Keratinocyte (primary cell): ENCODE measurements around the gene NEK8. TPM values are rescaled to one million over a fixed set of nuclear protein-coding genes. Genes with fewer than 3 reads are reported as not detected.

ENCODE experiments used
- DNase-seq: peaks from one replicate; pipeline ENCODE4 v3.0.0-alpha.2; 2011; ENCODE audit warnings: low read depth, missing footprints, low spot score
- FAIRE-seq: peaks from 2 replicates; lab custom pipeline; 2011; peaks lifted over from hg19 to GRCh38; lab: Jason Lieb, UNC
- H2AFZ ChIP-seq: 2 replicates; pipeline ENCODE4 v1.6.0; 2012; ENCODE audit warnings: low read length, control low read depth, inconsistent platforms; ENCODE audit not compliant: control insufficient read depth
- H3K27ac ChIP-seq: 2 replicates; pipeline ENCODE4 v1.5.1; 2011; ENCODE audit warnings: low read length; ENCODE audit not compliant: control insufficient read depth, insufficient read depth
- H3K27me3 ChIP-seq: 3 replicates; pipeline ENCODE4 v1.6.0; 2011; ENCODE audit warnings: low read length; ENCODE audit not compliant: control insufficient read depth, insufficient read depth; ENCODE audit errors: extremely low read depth
- H3K36me3 ChIP-seq, 2 experiments: 2 replicates in 1 of 2; 3 replicates in 1 of 2; pipeline ENCODE4 v1.5.1; 2011; ENCODE audit warnings: low read length in 2 of 2, mild to moderate bottlenecking in 1 of 2; ENCODE audit not compliant: control insufficient read depth in 2 of 2, insufficient read depth in 2 of 2; ENCODE audit errors: extremely low read depth in 1 of 2
- H3K4me1 ChIP-seq: 3 replicates; pipeline ENCODE4 v1.5.1; 2011; ENCODE audit warnings: low read length; ENCODE audit not compliant: control insufficient read depth, insufficient read depth; ENCODE audit errors: extremely low read depth
- H3K4me2 ChIP-seq: 3 replicates; pipeline ENCODE4 v1.6.0; 2011; ENCODE audit warnings: low read depth, low read length; ENCODE audit not compliant: control insufficient read depth, insufficient read depth; ENCODE audit errors: extremely low read depth
- H3K4me3 ChIP-seq, 3 experiments: fragments of 200-600 bp in 1 of 3; sonication (generic) in 1 of 3; 2 replicates in 2 of 3; 3 replicates in 1 of 3; pipeline ENCODE4 v1.5.1; 2011 to 2016; ENCODE audit warnings: low read length in 3 of 3, mild to moderate bottlenecking in 3 of 3, control low read depth in 2 of 3, inconsistent platforms in 1 of 3, low read depth in 1 of 3, mixed read lengths in 1 of 3, mixed run types in 1 of 3, moderate library complexity in 1 of 3; ENCODE audit not compliant: control insufficient read depth in 2 of 3, insufficient read depth in 2 of 3; ENCODE audit errors: extremely low read depth in 1 of 3
- H3K79me2 ChIP-seq: 2 replicates; pipeline ENCODE4 v1.6.0; 2012; ENCODE audit warnings: low read length; ENCODE audit not compliant: control insufficient read depth, insufficient read depth
- H3K9ac ChIP-seq: 3 replicates; pipeline ENCODE4 v1.6.0; 2011; ENCODE audit warnings: low read length; ENCODE audit not compliant: control insufficient read depth, insufficient read depth; ENCODE audit errors: extremely low read depth
- H3K9me1 ChIP-seq: 3 replicates; pipeline ENCODE4 v1.6.0; 2011; ENCODE audit warnings: low read length; ENCODE audit not compliant: control insufficient read depth, insufficient read depth; ENCODE audit errors: extremely low read depth
- H3K9me3 ChIP-seq: 2 replicates; pipeline ENCODE4 v1.5.1; 2012; ENCODE audit warnings: low read depth, low read length; ENCODE audit not compliant: control insufficient read depth
- H4K20me1 ChIP-seq: 3 replicates; pipeline ENCODE4 v1.6.0; 2011; ENCODE audit warnings: low read length; ENCODE audit not compliant: control insufficient read depth, insufficient read depth; ENCODE audit errors: extremely low read depth
- EZH2 ChIP-seq: IDR thresholded peaks from one replicate; pipeline ENCODE4 v1.6.1; 2012; ENCODE audit warnings: inconsistent platforms, mild to moderate bottlenecking, low read length, moderate library complexity
- dilution Hi-C: fragments of 300-500 bp; cut with MboI; formaldehyde crosslinking; loops from one replicate; pipeline ENCODE4 v1.7.0; 2020; ENCODE audit warnings: low sequenced_read_pairs; ENCODE audit not compliant: extremely low pct_ligation_motif_present
- polyA plus RNA-seq, 5 experiments: library from polyadenylated mRNA; depleted of rRNA in 3 of 5; stranded (reverse) in 3 of 5; stranded (forward) in 1 of 5; unstranded in 1 of 5; fragments of >200 nt; gene quantifications; 1 replicate in 1 of 5; 2 replicates in 3 of 5; 3 replicates in 1 of 5; pipeline versions ENCODE4 v1.2.1 to v1.2.3, GENCODE V29; 2011 to 2012; ENCODE audit warnings: missing spikeins in 2 of 5, low read depth in 1 of 5, low replicate concordance in 1 of 5
- TF ChIP-seq, protein P1 (sequence below), 3 experiments: IDR thresholded peaks in 1 of 3; conservative IDR thresholded peaks in 1 of 3; optimal IDR thresholded peaks in 1 of 3; 2 replicates in 2 of 3; 3 replicates in 1 of 3; pipeline versions ENCODE3 to v1.5.1; 2011; ENCODE audit warnings: low read length in 3 of 3, mild to moderate bottlenecking in 3 of 3, moderate library complexity in 2 of 3, control low read depth in 1 of 3, inconsistent platforms in 1 of 3; ENCODE audit not compliant: insufficient read depth in 2 of 3; ENCODE audit errors: extremely low read depth in 1 of 3

NEK8 gene
- polyA plus RNA-seq, 1 donor (not counting 4 experiments of a cell fraction or from before 2014, with no cell fraction given): 4.1 TPM

DNA sequence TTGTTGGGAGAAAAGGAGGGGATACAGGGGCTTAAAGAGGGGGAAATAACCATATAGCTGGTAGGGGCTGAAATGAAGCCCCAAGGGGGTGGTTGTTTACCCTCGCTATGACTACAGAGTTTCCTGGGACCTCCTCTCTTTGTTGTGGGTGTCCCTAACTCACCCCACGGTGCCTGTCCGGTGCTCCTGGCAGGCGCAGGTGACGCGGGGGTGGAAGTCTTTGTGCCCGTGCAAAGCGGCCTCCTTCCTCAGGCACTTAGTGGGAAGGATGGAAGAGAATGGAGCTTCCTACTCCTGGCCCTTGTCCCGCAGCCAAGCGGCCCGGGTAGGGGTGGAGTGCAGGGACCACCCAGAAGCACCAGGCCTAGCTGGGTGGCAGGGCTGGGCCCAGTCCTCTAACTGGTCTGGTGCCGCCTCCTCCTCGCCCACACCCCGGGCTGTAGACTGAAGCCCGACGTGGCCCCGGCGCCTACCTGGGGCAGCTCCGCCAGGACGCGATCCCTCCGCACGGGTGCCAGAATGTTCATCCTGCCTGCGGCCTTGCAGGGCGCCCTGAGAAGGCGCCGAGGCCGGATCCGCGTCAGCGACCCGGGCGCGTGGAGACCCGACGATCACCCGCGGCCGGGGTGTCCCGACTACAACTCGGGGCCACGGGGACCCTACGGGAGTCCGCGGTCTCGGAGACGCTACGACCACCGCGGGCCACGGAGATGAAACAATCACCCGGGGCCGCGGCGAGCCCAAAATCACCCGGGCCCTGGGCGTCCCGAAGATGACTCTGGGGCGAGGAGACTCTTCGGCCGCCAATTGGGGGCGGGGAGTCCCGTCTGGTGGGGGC is 11.6 kb upstream of the NEK8 start:
- H3K4me1 ChIP-seq: peaks cover 33% of the 10 kb centered on the region
- no peaks in the 10 kb centered on the region for H3K27me3 ChIP-seq
- peak overlapping the region; percentile 95 for H3K9ac ChIP-seq
- H3K4me2 ChIP-seq: peak overlapping the region; percentile 99
- FAIRE-seq (no peak), DNase-seq (no peak)
- H3K4me3 ChIP-seq: peak overlapping the region; percentile 69 to 87 (median 82)
- TF ChIP-seq EZH2: no peak
- peaks cover 14% of the 10 kb centered on the region for H4K20me1 ChIP-seq
- H2AFZ ChIP-seq: peak overlapping the region; percentile 30
- H3K79me2 ChIP-seq: peaks cover 45% of the 10 kb centered on the region
- H3K9me3 ChIP-seq: no peaks in the 10 kb centered on the region
- H3K27ac ChIP-seq: peak overlapping the region; percentile 89
- dilution Hi-C loops: no loop called here
- peaks cover 20 to 48% of the 10 kb centered on the region in 2 experiments for H3K36me3 ChIP-seq
- H3K9me1 ChIP-seq: peaks cover 3% of the 10 kb centered on the region

DNA sequence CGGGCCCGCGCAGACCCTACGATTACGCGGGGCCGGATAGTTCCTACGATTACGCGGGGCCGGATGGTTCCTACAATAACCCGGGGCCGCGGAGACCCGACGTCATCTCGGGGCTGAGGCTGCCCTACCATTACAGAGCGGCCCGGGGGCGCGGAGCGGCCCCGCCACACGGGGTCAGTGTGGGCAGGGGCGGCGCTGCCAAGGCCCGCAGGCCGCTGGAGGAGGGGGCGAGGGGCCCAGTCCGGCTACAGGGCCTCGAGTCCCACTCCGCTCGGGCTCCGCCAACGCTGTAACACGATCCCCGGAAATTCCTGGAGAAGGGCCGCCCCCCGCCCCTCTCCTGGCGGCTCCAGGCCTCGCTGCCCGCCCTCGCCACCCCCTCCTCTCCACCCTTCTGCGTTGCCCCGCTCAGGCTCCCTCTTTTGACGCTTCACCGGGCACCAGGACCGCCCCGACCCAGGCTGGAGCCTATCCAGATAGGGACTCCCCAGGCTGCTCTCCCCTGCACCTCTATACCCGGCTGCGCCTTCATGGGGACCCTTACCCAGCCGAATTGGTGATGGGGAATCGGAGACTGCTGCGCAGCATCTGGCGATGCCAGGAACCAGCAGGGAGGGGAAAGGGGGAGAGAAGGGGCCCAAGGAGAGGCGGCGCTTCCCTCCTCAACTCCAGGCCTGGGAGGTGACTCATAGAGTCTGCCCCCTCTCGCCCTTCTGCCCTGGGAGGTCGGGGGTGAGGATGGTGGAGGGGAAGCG is 10.8 kb upstream of the NEK8 start, which contains the start of gene RAB34:
Gene RAB34, minus strand, starts transcription at position 291 of the 755 bp plus-strand sequence. CDS start 602 bp downstream, outside the sequence.
- peaks cover 41% of the 10 kb centered on the region for H3K4me1 ChIP-seq
- peak within 1 kb of the TSS; percentile 69 to 87 (median 82) for H3K4me3 ChIP-seq
- H2AFZ ChIP-seq: peak within 1 kb of the TSS; percentile 54
- peak within 1 kb of the TSS; percentile 95 for H3K9ac ChIP-seq
- H3K36me3 ChIP-seq: peaks cover 22 to 51% of the 10 kb centered on the region in 2 experiments
- no peak for FAIRE-seq
- dilution Hi-C loops: no loop called here
- no peak for DNase-seq
- H3K27me3 ChIP-seq: no peaks in the 10 kb centered on the region
- peak within 1 kb of the TSS; percentile 99 for H3K4me2 ChIP-seq
- no peaks in the 10 kb centered on the region for H3K9me3 ChIP-seq
- peaks cover 3% of the 10 kb centered on the region for H3K9me1 ChIP-seq
- peak within 1 kb of the TSS; percentile 89 for H3K27ac ChIP-seq
- TF ChIP-seq, protein P1, sequence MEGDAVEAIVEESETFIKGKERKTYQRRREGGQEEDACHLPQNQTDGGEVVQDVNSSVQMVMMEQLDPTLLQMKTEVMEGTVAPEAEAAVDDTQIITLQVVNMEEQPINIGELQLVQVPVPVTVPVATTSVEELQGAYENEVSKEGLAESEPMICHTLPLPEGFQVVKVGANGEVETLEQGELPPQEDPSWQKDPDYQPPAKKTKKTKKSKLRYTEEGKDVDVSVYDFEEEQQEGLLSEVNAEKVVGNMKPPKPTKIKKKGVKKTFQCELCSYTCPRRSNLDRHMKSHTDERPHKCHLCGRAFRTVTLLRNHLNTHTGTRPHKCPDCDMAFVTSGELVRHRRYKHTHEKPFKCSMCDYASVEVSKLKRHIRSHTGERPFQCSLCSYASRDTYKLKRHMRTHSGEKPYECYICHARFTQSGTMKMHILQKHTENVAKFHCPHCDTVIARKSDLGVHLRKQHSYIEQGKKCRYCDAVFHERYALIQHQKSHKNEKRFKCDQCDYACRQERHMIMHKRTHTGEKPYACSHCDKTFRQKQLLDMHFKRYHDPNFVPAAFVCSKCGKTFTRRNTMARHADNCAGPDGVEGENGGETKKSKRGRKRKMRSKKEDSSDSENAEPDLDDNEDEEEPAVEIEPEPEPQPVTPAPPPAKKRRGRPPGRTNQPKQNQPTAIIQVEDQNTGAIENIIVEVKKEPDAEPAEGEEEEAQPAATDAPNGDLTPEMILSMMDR (optimal IDR thresholded peaks at IDR 0.05 in 1 of 3, IDR thresholded peaks at IDR 0.05 in 1 of 3, conservative IDR thresholded peaks at IDR 0.05 in 1 of 3; ENCODE audit: extremely low read depth in 1 of 3, insufficient read depth in 2 of 3, low read length in 3 of 3): peak in 2 of 3 experiments; percentile 21 to 42
- no peak for TF ChIP-seq EZH2
- peaks cover 53% of the 10 kb centered on the region for H3K79me2 ChIP-seq
- peaks cover 22% of the 10 kb centered on the region for H4K20me1 ChIP-seq
